ENCODE results near the gene PPP1R27.

PPP1R27 gene

GRCh38 chr17:81819708-81820107, 15.1 kb downstream of the PPP1R27 start:
- DNase-seq, result no peak

DNA sequence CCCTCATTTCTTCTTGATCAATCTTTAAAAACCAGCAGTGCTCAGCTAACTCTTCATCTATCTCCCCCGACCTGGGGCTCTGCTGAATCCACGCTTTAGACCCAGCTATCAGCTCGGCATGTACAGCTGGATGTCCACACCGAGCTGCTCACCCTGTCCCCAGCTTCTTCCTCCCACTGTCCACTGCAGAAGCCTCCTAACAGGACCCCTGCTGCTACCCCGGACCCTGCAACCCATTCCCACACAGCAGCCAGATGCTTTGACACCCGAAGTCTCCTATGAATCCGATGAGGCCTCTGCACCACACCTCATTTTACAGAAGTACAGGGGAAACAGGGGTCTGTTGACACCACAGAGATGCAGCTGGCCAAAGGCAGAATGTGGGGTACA, 17.1 kb downstream of the PPP1R27 start:
- no peak for DNase-seq

GRCh38 chr17:81815646-81815986, 19.2 kb downstream of the PPP1R27 start:
- no peak for DNase-seq

- no peak for DNase-seq
Observed at GRCh38 chr17:81814748-81815645, 19.9 kb downstream of the PPP1R27 start.

DNA sequence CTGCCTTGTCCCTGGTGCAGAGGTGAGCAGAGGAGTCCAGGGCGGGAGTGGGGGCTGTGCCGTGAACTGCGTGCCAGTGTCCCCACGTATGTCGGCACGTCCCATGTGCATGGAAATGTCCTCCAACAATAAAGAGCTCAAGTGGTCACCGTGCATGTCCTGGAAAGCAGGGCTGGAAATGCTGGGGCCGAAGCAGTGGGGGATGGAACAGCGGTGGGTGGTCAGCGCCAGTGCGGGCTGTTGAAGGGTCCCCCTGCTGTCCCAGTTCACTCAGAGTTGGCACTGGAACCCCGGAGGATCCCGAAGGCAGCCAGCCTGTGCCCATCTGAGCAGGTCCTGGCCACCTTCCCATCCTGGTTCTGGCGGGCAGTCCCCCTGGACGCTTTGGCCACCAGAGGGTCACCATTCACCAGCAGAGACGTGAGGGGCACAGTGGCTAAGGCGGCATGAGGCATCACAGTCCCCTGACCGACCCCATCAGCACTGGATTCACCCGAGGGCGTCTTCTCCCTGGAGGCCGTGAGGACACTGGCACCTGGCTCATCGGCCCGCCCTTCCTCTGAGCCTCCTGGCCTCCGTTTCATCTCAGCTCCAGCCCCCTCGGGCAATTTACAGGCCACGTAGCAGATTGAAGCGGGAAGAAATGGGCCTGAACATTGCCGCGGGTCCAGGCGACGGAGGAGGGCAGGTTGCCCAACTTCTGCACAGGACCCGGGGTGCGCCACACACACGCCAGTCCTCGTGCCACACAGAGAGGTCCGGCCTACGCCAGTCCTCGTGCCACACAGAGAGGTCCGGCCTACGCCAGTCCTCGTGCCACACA, 20.8 kb downstream of the PPP1R27 start:
- DNase-seq, result no peak

- DNase-seq, result no peak
Observed at GRCh38 chr17:81813371-81813684, 21.5 kb downstream of the PPP1R27 start.

GRCh38 chr17:81812571-81813370, 22.1 kb downstream of the PPP1R27 start:
- DNase-seq, result no peak

DNA sequence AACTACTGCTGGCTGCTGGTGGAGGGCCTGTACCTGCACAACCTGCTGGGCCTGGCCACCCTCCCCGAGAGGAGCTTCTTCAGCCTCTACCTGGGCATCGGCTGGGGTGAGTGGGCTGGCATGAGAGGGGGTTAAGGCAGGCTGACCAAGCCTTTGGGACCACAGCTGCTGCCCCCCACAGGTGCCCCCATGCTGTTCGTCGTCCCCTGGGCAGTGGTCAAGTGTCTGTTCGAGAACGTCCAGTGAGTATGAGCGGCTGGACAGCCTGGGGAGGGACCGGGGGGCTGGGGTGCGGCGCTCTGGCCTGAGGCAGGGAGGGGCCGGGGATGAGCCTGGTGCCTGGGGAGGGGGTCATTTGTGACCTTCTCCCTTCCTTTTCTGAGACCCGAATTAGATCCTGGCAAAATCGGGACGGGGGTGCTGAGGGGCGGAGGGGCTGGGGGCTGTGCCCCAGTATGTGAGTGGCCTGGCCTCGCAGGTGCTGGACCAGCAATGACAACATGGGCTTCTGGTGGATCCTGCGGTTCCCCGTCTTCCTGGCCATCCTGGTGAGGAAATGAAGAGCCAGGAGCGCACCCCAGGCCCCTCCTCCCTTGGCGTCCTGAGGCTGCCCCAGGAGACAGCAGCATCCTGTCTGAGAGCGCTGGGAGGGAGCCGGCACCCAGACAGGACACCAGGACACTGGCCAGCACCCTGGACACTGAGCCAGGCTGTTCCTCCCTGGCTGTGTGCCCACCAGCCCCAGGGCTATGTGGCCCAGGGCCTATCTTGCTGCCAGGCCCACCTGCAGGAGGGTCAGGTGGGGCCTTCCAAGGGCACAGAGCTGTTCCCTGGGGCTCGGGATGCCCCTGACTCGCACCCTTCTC, 22.9 kb downstream of the PPP1R27 start:
- no peak for DNase-seq

DNA sequence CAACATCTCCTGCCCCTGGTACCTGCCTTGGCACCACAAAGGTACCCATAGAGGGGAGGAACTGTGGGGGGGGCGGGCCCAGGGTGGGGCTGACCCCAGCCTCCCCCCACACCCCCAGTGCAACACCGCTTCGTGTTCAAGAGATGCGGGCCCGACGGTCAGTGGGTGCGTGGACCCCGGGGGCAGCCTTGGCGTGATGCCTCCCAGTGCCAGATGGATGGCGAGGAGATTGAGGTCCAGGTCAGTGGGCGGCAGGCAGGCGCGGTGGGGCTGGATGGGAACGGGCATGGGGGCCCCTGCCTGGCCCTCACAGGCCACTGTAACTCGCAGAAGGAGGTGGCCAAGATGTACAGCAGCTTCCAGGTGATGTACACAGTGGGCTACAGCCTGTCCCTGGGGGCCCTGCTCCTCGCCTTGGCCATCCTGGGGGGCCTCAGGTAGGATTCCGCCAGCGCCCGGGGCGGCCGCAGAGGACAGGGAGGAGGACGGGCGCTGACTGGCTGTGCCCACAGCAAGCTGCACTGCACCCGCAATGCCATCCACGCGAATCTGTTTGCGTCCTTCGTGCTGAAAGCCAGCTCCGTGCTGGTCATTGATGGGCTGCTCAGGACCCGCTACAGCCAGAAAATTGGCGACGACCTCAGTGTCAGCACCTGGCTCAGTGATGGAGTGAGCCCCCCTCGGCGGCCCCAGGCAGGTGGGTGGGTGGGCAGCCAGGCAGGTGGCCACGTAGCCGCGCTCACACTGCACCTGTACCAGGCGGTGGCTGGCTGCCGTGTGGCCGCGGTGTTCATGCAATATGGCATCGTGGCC, 23.8 kb downstream of the PPP1R27 start:
- no peak for DNase-seq

- DNase-seq, result no peak
Observed at GRCh38 chr17:81810476-81810875, 24.4 kb downstream of the PPP1R27 start.

GRCh38 chr17:81809556-81809998, 25.3 kb downstream of the PPP1R27 start:
- DNase-seq, result no peak

- no peak for DNase-seq
Observed at GRCh38 chr17:81808778-81809555, 25.9 kb downstream of the PPP1R27 start.

- no peak for DNase-seq
Observed at GRCh38 chr17:81807839-81808238, 27.0 kb downstream of the PPP1R27 start.

DNA sequence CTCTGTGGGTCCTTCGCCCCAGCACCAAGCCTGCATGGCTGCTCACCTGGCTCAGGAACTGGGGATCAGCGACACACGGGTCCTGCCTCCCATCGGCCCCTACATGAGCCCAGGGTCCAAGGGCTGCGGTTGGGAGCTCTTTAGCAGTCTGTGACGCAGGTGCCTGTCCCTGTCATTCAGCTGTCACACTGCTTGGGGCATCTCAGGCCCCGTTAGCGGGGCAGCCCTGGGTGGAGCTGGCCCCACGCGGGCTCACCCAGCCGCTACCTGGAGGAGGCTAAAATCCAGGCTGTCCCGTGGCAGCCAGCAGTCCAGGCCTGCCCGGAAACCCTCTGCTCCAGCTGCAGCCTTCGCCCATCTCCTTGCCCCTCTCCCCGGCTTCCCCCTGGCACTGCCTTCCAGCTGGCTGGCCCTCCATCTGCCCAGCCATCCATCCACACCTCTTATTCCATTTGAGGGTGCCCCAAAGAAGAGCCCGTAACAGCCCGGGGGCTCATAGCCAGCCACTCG, 27.6 kb downstream of the PPP1R27 start:
- no peak for DNase-seq

DNA sequence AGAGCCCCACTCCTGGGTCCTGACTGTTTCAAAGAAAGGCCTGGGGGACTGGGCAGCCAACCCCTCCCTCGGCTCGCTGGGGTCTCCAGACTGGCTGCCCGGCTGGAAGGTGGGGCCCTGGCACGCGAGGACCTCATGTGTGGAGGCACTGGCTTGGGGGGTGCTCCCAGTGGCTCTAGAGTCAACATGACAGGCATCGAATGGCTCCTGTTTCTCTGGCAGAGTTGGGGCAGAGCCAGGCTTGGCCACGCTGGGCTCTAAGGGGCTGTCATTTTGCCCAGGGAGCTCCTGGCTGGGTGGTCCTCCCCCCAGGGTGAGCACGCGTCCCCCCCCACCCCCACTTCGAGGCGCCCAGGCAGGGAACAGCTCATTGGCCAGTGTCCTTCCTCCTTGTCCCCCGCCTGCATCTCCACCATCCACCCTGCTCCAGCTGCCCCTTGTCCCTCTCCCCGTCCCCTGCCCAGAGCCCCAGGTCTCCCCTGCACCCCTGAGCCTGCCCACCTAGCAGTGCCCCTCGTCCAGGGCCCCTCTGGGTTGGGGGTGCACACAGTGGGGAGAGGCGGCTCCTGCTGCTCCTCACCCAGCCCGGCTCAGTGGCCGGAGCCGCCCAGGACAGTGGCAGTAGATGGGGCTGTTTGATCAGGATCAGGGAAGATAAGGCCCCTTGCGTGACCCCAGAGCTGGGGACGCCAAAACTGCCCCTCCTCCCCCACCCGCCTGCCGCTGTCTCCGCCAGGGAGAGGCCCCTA, 28.2 kb downstream of the PPP1R27 start:
- DNase-seq, result no peak

DNA sequence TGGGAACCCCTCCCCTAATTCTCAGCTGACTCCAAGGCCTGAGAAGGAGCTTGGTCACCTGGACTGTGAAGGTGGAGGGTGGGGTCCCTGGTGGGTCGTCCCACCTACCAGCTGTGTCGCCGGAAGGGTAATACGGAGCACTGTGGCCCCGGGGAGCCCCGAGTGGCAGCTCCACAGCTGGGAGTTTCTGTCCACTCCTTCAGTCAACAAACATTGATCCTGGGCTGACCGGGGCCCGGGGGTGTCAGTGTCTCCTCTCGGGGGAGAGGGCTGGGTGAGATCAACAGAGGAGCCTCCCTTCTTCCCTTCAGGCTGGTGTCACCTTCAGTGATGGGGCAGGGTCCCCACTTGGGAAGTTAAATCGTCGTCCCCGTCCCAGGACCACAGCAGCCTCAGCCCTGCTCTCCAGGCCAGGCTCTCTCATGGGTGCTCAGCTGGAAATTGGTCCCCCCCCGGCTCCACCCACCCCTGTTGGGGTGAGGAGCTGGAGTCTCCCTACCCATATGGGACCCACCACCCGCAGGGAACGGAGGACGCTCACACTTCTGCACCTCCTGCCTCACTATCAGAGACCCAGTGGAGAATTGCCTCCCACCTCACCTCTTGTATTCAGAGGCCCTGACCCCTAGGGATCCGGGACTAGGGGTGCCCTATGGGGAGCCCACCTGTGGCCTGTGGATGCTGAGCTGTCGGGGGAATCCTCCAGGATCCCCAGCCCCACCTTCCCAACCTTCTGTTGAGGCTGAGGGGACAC, 29.0 kb downstream of the PPP1R27 start:
- DNase-seq, result no peak

DNA sequence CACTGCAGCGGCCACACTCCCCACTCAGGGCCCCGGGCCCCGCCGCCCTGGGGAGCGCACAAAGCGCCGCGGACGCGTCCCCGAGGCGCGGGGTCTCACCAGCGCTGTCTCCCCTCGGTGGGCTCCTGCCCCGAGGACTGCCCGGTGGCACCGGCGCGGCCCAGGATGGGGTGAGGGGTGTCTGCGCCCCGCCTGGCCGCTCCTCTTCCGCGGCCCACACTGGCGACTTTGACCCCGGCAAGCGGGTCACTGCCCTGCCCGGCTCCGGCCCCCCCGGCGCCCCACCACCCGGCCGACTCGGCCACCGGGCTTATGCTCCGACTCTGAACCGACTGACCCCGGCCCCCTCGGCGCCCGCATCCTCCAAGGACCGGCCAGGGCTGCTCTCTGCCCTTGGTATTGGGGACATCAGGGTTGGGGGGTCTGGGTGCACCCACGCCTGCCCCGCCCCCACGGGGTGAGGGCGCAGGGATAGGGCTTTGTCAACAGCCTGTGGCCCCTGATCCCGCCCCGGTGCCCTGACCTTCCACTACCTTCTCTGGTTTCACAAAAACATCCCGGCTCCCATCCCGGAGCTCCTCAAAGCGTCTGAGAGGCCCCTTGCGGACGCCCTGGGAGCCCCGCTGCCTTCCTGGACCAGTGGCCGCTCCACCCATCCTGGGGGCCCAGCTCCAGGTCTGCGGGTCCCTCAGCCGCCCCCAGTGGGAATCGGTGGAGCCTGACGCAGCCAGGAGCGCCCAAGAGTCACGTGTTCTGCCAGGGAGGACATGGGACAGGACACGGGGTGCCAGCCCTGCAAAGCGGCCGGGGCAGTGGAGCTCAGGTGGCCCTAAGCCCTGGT, 30.1 kb downstream of the PPP1R27 start:
- DNase-seq, result no peak
